Kasumi-1 (cell line): ENCODE measurements around the gene FTO.

Source experiments
- DNase-seq, 2 experiments: peaks; one replicate each; lab custom pipeline; 2025; lab: John Stamatoyannopoulos, UW

The FTO gene

GRCh38 chr16:54191163-54191562, 487.2 kb downstream of the FTO start:
- no peak for DNase-seq

- DNase-seq: no peak
Observed at GRCh38 chr16:54191592-54191991, 487.6 kb downstream of the FTO start.

- DNase-seq: no peak
Observed at GRCh38 chr16:54193013-54193664, 489.2 kb downstream of the FTO start.

GRCh38 chr16:54193665-54194333, 489.8 kb downstream of the FTO start:
- DNase-seq: peak; percentile 57 to 61

GRCh38 chr16:54194334-54194743, 490.4 kb downstream of the FTO start:
- no peak for DNase-seq

GRCh38 chr16:54197758-54198157, 493.8 kb downstream of the FTO start:
- DNase-seq: no peak

- no peak for DNase-seq
Observed at GRCh38 chr16:54199487-54200160, 495.7 kb downstream of the FTO start.

- no peak for DNase-seq
Observed at GRCh38 chr16:54200161-54200534, 496.2 kb downstream of the FTO start.

- no peak for DNase-seq
Observed at GRCh38 chr16:54200720-54201119, 496.8 kb downstream of the FTO start.

GRCh38 chr16:54201200-54201599, 497.2 kb downstream of the FTO start:
- no peak for DNase-seq
